Activated CD4-positive, alpha-beta T cell treated with anti-CD3 and anti-CD28 coated beads, Interleukin-2, amount 50 U/mL, for 48 hours (primary cell): Measurements from ENCODE around the gene CBX3.
"Not testable (repeated sequence)": the region's sequence is repeated elsewhere in the genome, so short reads cannot be mapped to it uniquely, and the experiment has no call there.

Source experiments
- DNase-seq, 2 experiments: peaks; one replicate each; pipeline ENCODE4 v3.0.0-alpha.2; 2020

The CBX3 gene

DNA sequence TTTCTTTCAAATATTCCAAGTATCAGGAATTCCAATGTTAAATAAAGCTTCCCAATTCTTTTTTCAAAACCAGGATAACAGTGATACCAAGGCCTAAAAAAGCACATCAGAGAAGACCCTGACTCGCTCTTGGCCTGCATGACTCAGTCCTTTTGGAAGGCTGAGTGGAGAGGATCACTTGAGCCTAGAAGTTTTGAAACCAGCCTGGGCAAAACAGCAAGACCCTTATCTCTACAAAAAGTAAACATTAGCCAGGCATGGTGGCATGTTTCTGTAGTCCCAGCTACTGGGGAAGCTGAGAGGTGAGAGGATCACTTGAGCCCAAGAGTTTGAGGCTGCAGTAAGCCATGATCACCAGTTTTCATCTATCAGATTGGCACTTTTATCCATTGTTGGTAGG, 30.9 kb upstream of the CBX3 start:
- DNase-seq = no peak

DNA sequence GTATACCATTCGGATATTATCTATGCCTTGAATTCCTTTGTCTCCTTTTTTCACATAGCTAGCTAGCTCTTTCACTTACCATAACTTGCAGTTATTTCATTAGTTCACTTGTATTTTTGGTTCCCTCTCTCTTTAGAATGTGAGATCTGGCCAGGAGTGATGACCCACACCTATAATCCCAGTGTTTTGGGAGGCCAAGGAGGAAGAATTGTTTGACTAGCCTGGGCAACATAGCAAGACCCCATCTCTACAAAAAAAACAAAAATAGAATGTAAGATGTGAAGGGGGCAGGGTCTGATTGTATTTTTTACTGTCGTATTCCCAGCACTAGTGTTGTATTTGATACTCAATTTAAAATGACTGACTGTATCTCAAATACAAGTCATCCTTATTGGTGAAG, 29.9 kb upstream of the CBX3 start:
- no peak for DNase-seq

DNA sequence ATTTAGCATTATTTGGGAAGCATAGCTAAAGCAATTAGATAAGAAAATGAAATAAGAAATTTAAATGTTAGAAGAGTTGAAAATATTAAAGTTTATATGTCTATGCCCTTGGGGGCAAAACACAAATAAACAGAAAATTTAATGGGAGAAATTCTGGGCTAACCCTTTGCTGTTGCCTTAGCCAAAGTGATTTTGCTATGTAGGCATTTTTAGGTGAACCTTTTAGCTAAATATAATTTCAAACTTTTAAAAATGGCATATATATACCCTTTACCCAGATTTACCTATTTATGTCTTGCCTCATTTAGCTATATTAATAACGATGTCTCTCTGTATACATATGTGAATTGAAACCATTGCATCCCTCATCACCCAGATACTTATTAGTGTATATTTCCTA, 29.5 kb upstream of the CBX3 start:
- no peak for DNase-seq

DNA sequence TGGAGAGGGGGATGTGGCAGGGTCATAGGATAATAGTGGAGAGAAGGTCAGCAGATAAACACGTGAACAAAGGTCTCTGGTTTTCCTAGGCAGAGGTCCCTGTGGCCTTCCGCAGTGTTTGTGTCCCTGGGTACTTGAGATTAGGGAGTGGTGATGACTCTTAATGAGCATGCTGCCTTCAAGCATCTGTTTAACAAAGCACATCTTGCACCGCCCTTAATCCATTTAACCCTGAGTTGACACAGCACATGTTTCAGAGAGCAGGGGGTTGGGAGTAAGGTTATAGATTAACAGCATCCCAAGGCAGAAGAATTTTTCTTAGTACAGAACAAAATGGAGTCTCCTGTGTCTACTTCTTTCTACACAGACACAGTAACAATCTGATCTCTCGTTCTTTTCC, 25.6 kb upstream of the CBX3 start:
- DNase-seq = not testable (repeated sequence)

DNA sequence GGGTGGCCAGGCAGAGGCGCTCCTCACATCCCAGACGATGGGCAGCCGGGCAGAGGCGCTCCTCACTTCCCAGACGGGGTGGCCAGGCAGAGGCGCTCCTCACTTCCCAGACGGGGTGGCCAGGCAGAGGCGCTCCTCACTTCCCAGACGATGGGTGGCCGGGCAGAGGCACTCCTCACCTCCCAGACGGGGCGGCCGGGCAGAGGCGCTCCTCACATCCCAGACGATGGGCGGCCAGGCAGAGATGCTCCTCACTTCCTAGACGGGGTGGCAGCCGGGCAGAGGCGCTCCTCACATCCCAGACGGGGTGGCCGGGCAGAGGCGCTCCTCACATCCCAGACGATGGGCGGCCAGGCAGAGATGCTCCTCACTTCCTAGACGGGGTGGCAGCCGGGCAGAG, 24.8 kb upstream of the CBX3 start:
- not testable (repeated sequence) for DNase-seq

DNA sequence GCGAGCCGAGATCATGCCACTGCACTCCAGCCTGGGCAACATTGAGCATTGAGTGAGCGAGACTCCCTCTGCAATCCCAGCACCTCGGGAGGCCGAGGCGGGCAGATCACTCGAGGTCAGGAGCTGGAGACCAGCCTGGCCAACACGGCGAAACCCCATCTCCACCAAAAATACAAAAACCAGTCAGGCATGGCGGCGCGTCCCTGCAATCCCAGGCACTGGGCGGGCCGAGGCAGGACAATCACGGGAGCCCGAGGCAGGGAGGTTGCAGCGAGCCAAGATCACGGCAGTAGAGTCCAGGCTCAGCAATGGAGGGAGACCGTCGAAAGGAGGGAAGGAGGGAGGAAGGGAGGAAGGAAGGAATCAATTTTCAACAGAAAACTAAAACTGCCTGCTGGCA, 24.3 kb upstream of the CBX3 start:
- not testable (repeated sequence) for DNase-seq

DNA sequence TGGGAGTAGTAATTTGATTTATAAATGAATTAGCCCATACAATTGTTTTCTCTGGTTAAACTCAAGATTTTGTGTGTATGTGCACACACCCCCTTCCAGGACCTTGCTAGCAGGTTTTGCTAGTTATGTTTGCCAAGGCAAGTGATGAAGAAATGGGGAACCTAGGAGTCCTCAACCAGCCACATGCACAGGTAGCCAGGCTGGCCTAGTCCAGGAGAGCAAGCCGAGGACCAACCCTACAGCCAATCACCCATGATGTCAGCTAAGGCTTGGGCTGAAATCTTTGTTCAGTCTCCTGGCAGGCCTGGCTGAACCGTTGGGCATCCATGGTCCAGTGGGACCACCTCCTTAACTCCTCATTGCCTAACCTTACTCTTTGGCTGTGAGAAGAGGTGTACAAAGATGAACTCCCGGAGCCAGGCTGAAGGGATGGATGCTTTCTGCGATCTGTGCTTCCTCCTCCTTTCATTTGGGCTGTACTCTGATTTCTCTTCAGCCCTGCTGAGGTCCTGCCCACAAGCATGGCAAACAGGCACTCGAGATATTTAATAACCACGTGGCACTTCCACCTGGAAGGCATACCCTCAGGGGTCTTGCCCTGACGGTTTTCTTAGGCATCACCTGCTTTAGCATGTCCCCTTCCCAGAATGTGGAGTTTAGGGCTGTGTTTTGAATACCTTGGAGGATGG, 23.1 kb upstream of the CBX3 start:
- no peak for DNase-seq

DNA sequence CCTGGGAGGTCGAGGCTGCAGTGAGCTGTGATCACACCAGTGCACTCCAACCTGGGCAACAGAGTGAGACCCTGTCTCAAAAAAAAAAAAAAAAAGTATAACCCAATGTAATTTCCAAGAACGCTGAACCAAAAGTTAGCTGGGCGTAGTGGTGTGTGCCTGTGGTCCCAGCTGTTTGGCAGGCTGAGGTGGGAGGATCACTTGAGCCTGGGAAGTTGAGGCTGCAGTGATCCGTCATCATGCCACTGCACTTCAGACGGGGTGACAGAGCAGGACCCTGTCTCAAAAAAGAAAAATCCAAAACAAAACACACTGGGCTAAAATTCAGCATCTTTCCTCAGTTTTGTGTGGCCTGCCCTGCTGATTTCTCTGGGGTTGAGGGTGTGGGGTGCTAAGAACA, 22.1 kb upstream of the CBX3 start:
- no peak for DNase-seq

DNA sequence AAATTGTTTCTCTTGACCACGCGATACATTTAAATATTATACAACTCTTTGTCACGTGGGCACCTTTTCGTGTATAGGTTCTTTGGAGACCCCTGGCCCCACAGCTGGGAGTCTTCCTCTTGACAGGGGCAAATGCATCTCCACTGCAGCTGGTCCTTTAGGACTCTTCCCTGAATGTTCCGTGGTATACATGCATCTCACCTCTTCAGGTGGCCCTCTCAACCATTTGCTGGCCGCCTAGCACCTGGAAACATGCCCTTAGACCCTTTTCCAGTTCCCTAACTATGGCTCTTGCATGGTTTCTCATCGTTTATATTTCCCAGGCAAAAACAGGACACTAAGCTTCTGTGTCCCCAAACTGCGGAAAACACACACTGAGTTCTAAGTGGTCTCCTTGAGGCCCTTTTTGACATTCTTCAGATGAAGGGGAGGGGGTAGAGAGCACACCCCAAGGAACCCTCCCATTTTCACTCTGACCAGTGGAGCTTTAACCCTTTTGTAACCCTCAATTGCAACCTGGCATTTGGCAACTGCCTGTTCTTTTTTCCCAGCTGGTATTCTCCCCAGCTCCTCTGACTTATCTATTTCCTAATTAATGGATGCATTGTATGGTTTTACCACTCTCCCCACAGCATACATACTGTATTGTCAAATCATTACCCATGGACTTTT, 21.6 kb upstream of the CBX3 start:
- no peak for DNase-seq

DNA sequence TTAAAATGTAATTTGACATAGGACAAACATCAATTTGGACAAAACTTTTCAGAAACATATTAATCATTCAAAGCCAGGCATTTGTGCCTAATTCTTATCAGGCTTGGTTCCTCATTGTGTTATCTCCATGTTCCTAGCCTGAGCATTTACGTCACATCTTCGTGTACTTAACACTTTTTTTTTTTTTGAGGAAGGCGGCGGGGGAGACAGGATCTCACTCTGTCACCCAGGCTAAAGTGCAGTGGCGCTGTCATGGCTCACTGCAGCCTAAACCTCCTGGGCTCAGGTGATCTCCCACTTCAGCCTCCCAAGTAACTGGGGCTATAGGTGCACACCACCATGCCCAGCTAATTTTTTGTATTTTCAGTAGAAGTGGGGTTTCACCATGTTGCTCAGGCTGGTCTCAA, 20.8 kb upstream of the CBX3 start:
- no peak for DNase-seq

DNA sequence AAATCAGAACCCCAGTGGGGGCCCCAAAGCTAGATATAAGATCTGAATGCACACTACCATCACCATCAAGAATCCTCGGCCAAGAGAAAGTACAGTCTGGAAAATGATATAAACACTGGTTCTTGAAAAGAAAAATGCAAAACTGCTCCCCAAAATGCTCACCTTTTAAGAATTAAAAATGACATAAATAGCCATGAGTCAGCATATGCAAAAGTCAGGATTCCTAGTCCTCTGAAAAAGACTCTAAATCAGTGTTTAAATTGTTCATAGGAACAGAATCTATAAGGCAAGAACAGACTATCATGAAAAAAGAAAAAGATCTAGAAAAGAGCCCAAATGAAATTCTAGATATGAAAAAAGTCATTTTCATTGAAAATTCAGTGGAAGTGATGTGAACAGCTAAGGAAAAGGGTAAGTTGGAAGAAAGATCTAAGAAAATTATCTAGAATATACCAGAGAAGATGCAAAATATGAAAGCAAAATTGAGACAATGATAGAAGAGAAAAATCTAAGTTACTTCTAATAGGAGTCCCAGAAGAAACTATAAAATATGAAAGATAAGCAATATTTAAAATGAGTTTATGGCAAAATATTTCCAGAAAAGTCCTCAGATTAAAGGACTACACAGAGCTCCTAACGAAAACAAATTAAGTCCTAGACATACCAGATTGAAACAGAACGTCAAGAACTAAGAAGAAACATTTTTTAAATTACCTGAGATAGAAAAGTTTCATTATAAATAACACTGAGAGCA, 19.9 kb upstream of the CBX3 start:
- DNase-seq = no peak

DNA sequence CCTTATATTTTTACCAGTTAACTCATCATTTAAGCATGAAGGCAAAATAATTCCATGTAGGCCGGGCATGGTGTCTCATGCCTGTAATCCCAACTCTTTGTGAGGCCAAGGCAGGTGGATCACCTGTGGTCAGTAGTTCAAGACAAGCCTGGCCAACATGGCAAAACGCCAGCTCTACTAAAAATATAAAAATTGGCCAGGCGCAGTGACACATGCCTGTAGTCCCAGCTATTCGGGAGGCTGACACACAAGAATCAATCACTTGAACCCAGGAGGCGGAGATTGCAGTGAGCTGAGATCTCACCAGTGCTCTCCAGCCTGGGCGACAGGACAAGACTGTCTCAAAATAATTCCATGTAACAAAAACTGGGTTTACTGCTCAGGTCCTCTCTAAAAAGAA, 19.3 kb upstream of the CBX3 start:
- no peak for DNase-seq

DNA sequence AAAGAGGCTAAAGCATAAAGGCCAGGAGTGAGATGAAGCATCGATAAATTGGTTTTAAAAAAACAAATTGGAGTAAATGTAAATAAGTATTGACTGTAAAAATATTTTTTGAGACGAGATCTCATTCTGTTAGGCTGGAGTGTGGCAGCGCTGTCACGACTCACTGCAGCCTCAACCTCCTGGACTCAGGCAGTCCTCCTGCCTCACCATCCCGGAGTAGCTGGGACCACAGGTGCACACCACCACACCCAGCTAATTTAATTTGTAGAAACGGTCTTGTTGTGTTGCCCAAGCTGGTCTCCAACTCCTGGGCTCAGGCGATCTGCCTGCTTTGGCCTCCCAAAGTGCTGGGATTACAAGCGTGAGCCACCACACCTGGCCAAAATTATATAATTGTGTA, 18.8 kb upstream of the CBX3 start:
- no peak for DNase-seq

DNA sequence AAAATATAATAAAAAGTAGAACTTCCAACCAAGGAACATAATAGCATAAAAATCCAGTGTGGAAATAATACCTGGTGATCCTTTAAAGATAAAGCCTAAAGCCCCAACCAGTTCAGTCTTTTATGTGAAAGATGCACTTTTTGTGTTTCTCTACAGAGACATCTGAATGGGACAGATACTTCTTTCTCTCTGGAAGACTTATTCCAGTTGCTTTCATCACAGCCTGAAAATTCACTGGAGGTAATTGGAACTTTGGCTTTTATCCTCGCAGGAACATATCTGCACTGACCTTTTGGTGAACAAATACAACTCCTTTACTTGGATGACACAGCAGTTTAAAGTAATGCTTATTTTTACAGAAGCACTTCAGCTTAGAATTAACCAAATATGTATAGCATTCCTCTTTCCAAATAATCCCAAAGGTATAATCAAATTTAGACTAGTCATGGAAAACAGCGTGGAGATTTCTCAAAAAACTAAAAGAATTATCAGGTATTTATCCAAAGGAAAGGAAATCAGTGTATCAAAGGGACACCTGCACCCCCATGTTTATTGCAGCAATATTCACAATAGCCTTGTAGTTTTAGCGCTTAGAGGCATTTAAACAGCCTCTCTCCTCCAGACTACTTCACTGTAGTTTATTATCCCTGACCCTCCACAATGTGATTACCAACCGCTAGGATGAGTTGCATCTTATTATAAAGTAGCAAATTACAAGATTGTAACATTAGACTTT, 17.8 kb upstream of the CBX3 start:
- no peak for DNase-seq

DNA sequence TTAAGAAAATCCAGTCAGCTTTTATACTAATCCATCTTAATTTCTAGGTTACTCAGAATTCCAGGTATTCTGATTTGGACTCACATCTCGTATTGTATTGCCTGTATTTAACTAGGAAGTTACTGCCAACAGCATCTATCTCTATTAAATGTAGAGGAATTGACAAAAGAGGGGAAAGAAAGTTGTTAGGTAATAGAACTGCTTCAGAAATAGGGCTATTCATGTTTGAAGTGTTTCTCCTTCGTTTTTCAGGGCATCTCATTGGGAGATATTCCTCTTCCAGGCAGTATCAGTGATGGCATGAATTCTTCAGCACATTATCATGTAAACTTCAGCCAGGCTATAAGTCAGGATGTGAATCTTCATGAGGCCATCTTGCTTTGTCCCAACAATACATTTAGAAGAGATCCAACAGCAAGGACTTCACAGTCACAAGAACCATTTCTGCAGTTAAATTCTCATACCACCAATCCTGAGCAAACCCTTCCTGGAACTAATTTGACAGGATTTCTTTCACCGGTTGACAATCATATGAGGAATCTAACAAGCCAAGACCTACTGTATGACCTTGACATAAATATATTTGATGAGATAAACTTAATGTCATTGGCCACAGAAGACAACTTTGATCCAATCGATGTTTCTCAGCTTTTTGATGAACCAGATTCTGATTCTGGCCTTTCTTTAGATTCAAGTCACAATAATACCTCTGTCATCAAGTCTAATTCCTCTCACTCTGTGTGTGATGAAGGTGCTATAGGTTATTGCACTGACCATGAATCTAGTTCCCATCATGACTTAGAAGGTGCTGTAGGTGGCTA, 17.1 kb upstream of the CBX3 start:
- DNase-seq = not testable (repeated sequence)

DNA sequence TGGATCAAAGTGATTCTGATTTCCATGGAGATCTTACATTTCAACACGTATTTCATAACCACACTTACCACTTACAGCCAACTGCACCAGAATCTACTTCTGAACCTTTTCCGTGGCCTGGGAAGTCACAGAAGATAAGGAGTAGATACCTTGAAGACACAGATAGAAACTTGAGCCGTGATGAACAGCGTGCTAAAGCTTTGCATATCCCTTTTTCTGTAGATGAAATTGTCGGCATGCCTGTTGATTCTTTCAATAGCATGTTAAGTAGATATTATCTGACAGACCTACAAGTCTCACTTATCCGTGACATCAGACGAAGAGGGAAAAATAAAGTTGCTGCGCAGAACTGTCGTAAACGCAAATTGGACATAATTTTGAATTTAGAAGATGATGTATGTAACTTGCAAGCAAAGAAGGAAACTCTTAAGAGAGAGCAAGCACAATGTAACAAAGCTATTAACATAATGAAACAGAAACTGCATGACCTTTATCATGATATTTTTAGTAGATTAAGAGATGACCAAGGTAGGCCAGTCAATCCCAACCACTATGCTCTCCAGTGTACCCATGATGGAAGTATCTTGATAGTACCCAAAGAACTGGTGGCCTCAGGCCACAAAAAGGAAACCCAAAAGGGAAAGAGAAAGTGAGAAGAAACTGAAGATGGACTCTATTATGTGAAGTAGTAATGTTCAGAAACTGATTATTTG, 16.3 kb upstream of the CBX3 start:
- no peak for DNase-seq

DNA sequence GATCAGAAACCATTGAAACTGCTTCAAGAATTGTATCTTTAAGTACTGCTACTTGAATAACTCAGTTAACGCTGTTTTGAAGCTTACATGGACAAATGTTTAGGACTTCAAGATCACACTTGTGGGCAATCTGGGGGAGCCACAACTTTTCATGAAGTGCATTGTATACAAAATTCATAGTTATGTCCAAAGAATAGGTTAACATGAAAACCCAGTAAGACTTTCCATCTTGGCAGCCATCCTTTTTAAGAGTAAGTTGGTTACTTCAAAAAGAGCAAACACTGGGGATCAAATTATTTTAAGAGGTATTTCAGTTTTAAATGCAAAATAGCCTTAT, 15.7 kb upstream of the CBX3 start:
- DNase-seq = no peak

DNA sequence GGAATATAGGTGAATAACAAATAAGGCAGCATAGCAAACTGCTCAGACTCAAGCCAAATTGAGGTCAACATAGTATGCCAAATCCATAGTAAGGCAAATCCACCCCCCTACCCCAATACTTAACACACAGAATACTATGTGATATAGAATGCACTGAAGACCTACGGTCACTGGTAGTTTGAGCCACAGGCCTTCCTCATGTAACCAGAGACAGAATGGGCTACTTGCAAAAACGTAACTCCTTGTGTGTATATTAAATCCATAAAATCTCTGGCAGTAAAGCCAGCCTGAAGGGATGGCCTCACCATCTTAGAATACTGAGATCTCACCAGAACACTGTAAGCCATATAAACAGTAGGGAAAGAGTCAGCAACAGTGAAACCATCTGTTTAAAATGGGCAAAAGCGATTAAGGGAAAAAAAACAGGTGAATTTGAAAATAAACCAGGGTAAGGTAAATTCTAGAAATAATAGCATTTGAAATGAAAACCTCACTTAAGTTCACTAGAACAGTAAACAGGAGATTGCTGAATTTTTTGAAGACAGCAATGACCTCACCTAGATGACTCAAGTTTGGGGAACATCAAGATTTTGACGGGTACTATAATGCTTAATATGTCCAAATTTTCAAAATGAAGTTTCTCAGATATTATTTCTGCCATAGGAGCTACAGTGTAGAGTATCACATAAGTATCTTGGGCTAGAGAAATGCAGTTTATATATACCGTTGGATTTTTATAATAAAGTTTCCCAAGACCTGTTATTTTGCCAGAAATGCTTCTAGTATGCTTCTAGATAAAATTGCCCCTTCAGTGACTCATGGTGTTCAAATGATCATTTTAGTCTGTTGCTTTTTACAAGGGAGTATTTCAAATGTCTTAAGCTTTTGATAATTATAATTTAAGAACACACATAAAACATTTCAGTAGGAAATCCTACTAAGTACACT, 14.9 kb upstream of the CBX3 start:
- no peak for DNase-seq

DNA sequence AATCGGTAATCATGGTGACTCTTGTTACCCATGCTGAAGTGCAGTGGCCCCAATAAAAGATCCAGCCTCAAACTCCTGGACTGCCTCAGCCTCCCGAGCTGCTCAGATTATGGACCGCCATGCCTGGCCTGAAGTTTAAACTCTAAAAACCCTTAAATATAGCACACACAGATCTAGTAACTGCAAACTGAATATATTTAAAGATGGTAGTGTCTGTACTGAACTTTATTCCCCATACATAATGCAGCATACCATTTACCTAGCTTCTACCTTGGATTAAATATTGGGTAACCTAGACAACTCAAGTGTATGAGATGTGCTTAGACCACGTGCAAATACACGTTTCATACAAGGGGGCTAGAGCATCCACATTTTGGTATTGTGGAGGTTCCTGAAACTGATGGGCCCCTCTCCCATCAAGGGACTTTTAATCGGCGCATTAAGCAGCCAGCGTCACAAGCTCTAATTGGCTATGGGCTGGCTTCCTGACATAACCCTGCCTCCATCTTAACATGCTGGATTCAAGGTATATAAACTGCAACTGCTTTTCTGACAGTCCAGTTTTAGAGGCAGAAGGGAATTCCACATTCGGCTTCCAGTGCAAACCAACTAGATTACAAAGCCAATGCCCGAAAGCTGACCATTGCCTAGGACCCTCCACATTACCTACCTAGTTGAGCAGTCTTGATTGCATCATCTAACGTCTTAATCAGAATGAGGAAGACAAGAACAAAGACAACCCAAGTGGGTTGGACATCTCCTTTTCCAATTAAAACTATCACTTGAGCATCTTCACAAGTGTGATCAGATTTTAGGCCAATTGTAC, 14.0 kb upstream of the CBX3 start:
- peak in 1 of 2 experiments; percentile 32 for DNase-seq
